Endothelial cell of umbilical vein (primary cell): ENCODE measurements around the gene HPRT1. TPM values are rescaled to one million over a fixed set of nuclear protein-coding genes. Genes with fewer than 3 reads are reported as not detected.

Experiments used
- BruUV-seq: library from RNA; stranded (reverse); fragments of 400-500 nt; replicated peaks from 2 replicates; lab custom pipeline; 2021; lab: Mats Ljungman, UMichigan
- CTCF ChIA-PET: fragments of 300-600, 350-600 bp; sonication (Branson Sonifier 250); formaldehyde crosslinking; loops from one replicate; lab custom pipeline; 2021; ENCODE audit warnings: antibody characterized with exemption, inconsistent platforms; lab: Charles Lee
- POLR2A ChIA-PET: fragments of 300-600, 350-600 bp; sonication (Branson Sonifier 250); formaldehyde crosslinking; loops from one replicate; lab custom pipeline; 2021; ENCODE audit warnings: antibody characterized with exemption, inconsistent platforms; lab: Charles Lee
- DNase-seq: peaks from one replicate; pipeline ENCODE4 v3.0.0-alpha.2; 2011; ENCODE audit warnings: low read depth, low spot score
- FAIRE-seq: peaks from 2 replicates; lab custom pipeline; 2011; peaks lifted over from hg19 to GRCh38; lab: Jason Lieb, UNC
- H2AFZ ChIP-seq: 2 replicates; pipeline ENCODE4 v1.6.0; 2012; ENCODE audit warnings: low read depth, low read length, control low read depth, inconsistent platforms
- H3K27ac ChIP-seq: 2 replicates; pipeline ENCODE4 v1.5.1; 2011; ENCODE audit warnings: low read depth, mild to moderate bottlenecking, control low read depth, low read length, moderate library complexity; ENCODE audit not compliant: insufficient read depth
- H3K27me3 ChIP-seq, 2 experiments: 2 replicates each; pipeline versions ENCODE4 v1.6.0 to v1.6.1; 2011; ENCODE audit warnings: low read length in 2 of 2, mixed read lengths in 1 of 2; ENCODE audit not compliant: control insufficient read depth in 2 of 2, insufficient read depth in 2 of 2
- H3K36me3 ChIP-seq, 2 experiments: 2 replicates in 1 of 2; 3 replicates in 1 of 2; pipeline ENCODE4 v1.5.1; 2011; ENCODE audit warnings: low read length in 2 of 2, mild to moderate bottlenecking in 1 of 2, moderate library complexity in 1 of 2; ENCODE audit not compliant: control insufficient read depth in 2 of 2, insufficient read depth in 2 of 2; ENCODE audit errors: extremely low read depth in 1 of 2
- H3K4me1 ChIP-seq: 3 replicates; pipeline ENCODE4 v1.5.1; 2011; ENCODE audit warnings: mild to moderate bottlenecking, low read length; ENCODE audit not compliant: control insufficient read depth, insufficient read depth; ENCODE audit errors: extremely low read depth
- H3K4me2 ChIP-seq: 2 replicates; pipeline ENCODE4 v1.6.1; 2011; ENCODE audit warnings: low read length, control low read depth, mixed read lengths; ENCODE audit not compliant: insufficient read depth
- H3K4me3 ChIP-seq, 3 experiments: fragments of 200-600 bp in 1 of 3; sonication (generic), shearing (Covaris generic) in 1 of 3; replicated peaks in 1 of 3; 2 replicates each; pipeline ENCODE4 v1.5.1; 2011 to 2016; ENCODE audit warnings: control low read depth in 3 of 3, low read length in 3 of 3, mild to moderate bottlenecking in 2 of 3, inconsistent platforms in 1 of 3, low read depth in 1 of 3, moderate library complexity in 1 of 3; ENCODE audit not compliant: insufficient read depth in 1 of 3
- H3K79me2 ChIP-seq: 2 replicates; pipeline ENCODE4 v1.6.0; 2012; ENCODE audit warnings: low read length, inconsistent platforms; ENCODE audit not compliant: control insufficient read depth, insufficient read depth
- H3K9ac ChIP-seq: replicated peaks from 2 replicates; pipeline ENCODE3; 2011; ENCODE audit warnings: low read length, control low read depth; ENCODE audit not compliant: insufficient read depth; ENCODE audit errors: extremely low read depth
- H3K9me1 ChIP-seq: replicated peaks from 3 replicates; pipeline ENCODE4 v1.6.0; 2011; ENCODE audit warnings: mild to moderate bottlenecking, low read length; ENCODE audit not compliant: control insufficient read depth, insufficient read depth; ENCODE audit errors: extremely low read depth
- H3K9me3 ChIP-seq: replicated peaks from 2 replicates; pipeline ENCODE4 v1.5.1; 2012; ENCODE audit warnings: low read length, inconsistent platforms; ENCODE audit not compliant: control insufficient read depth, insufficient read depth
- H4K20me1 ChIP-seq: replicated peaks from 2 replicates; pipeline ENCODE3; 2011; ENCODE audit warnings: mild to moderate bottlenecking, low read length; ENCODE audit not compliant: control insufficient read depth, insufficient read depth; ENCODE audit errors: extremely low read depth
- EZH2 ChIP-seq: IDR thresholded peaks from 2 replicates; pipeline ENCODE4 v1.6.1; 2012; ENCODE audit warnings: borderline replicate concordance, low read depth, mild to moderate bottlenecking, moderate library complexity, low read length, inconsistent platforms; ENCODE audit not compliant: severe bottlenecking
- FOS ChIP-seq: IDR thresholded peaks from 2 replicates; pipeline ENCODE4 v1.6.1; 2011; ENCODE audit warnings: mild to moderate bottlenecking, low read length, moderate library complexity, borderline replicate concordance; ENCODE audit not compliant: insufficient read depth
- GATA2 ChIP-seq: IDR thresholded peaks from 2 replicates; pipeline ENCODE4 v1.7.0; 2011; ENCODE audit warnings: low read depth, mild to moderate bottlenecking, moderate library complexity, mixed read lengths, low read length; ENCODE audit not compliant: insufficient read length, insufficient read depth
- MYC ChIP-seq: IDR thresholded peaks from one replicate; pipeline ENCODE4 v1.6.1; 2011; ENCODE audit warnings: mild to moderate bottlenecking, low read depth, low read length
- POLR2A ChIP-seq: IDR thresholded peaks from 2 replicates; pipeline ENCODE4 v1.6.1; 2012; ENCODE audit warnings: low read depth, mild to moderate bottlenecking, control low read depth, low read length
- POLR2AphosphoS5 ChIP-seq: IDR thresholded peaks from 2 replicates; pipeline ENCODE4 v1.6.1; 2012; ENCODE audit warnings: low read depth, mild to moderate bottlenecking, control low read depth, low read length, moderate library complexity; ENCODE audit not compliant: insufficient read depth
- dilution Hi-C: fragments of 300-500 bp; cut with MboI; formaldehyde crosslinking; loops from one replicate; pipeline ENCODE4 v1.15.0; 2019; ENCODE audit warnings: low sequenced_read_pairs; ENCODE audit not compliant: extremely low pct_ligation_motif_present
- intact Hi-C: fragments of 100-400 bp; cut with micrococcal nuclease; formaldehyde crosslinking; loops from one replicate; pipeline ENCODE4 v1.10.0; 2022
- polyA plus RNA-seq, 4 experiments: library from polyadenylated mRNA; depleted of rRNA in 3 of 4; stranded (reverse) in 3 of 4; unstranded in 1 of 4; fragments of >200 nt; gene quantifications; 2 replicates each; pipeline versions ENCODE4 v1.2.1 to v1.2.3, GENCODE V29; 2011 to 2012; ENCODE audit warnings: missing spikeins in 1 of 4
- total RNA-seq: library from RNA; stranded (reverse); gene quantifications from 2 replicates; pipeline ENCODE4 v1.2.3, GENCODE V29; 2021
- TF ChIP-seq, protein P1 (sequence below), 2 donors: IDR thresholded peaks; 1 replicate in 1 of 2; 2 replicates in 1 of 2; pipeline ENCODE4 v1.5.1; 2011; ENCODE audit warnings: low read length in 2 of 2, mild to moderate bottlenecking in 2 of 2, moderate library complexity in 2 of 2, control low read depth in 1 of 2, inconsistent platforms in 1 of 2, low read depth in 1 of 2; ENCODE audit not compliant: insufficient read depth in 1 of 2; ENCODE audit errors: extremely low read depth in 1 of 2
- TF ChIP-seq, protein P2 (sequence below): IDR thresholded peaks from 2 replicates; pipeline ENCODE4 v1.6.1; 2011; ENCODE audit not compliant: insufficient read depth, insufficient read length

HPRT1 gene
- total and polyA plus RNA-seq, 2 donors (not counting 3 experiments of a cell fraction or from before 2014, with no cell fraction given): 19.2 to 51.0 TPM

DNA sequence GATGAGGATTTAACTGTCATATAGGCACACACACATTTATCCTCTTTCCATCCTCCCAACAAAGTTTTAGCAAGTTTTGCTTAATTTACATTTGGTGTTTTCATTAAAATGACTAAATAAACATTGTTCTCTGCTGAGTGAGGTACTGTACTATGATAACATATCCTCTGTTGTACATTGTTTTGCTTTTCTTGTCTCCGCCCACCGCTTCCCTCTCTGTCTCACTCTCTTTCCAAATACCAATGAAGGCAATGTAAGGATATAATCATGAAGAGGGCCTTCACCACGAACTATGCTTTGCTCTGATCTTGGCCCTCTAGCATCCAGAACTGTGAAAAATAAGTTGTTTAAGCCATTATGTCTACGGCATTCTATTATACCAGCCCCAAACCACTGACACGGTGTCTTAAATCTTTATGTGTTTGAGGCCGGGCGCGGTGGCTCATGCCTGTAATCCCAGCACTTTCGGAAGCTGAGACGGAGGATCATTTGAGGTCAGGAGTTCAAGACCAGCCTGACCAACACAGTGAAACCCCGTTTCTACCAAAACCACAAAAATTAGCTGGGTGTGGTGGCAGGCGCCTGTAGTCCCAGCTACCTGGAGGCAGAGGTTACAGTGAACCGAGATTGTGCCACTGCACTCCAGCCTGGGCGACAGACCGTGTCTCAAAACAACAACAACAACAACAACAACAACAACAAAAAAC lies 65.3 kb downstream of the HPRT1 start:
- no peak overlapping the region for H3K4me3 ChIP-seq
- H3K9me3 ChIP-seq: no peaks in the 10 kb centered on the region
- H4K20me1 ChIP-seq: no peaks in the 10 kb centered on the region
- no peaks in the 10 kb centered on the region for H3K27me3 ChIP-seq
- peak; percentile 96 for FAIRE-seq
- no peaks in the 10 kb centered on the region for H3K79me2 ChIP-seq
- peak overlapping the region; percentile 3 for H3K9ac ChIP-seq
- intact Hi-C loops (loop anchor here (1.0 kb wide), 1 partner anchor 97 kb away; no protein-coding TSS in a partner anchor), dilution Hi-C loops (no loop called here)
- peak overlapping the region; percentile 64 for H2AFZ ChIP-seq
- H3K4me1 ChIP-seq: peaks cover 29% of the 10 kb centered on the region
- TF ChIP-seq FOS: no peak
- TF ChIP-seq, protein P1, sequence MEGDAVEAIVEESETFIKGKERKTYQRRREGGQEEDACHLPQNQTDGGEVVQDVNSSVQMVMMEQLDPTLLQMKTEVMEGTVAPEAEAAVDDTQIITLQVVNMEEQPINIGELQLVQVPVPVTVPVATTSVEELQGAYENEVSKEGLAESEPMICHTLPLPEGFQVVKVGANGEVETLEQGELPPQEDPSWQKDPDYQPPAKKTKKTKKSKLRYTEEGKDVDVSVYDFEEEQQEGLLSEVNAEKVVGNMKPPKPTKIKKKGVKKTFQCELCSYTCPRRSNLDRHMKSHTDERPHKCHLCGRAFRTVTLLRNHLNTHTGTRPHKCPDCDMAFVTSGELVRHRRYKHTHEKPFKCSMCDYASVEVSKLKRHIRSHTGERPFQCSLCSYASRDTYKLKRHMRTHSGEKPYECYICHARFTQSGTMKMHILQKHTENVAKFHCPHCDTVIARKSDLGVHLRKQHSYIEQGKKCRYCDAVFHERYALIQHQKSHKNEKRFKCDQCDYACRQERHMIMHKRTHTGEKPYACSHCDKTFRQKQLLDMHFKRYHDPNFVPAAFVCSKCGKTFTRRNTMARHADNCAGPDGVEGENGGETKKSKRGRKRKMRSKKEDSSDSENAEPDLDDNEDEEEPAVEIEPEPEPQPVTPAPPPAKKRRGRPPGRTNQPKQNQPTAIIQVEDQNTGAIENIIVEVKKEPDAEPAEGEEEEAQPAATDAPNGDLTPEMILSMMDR (IDR thresholded peaks at IDR 0.05; ENCODE audit: extremely low read depth in 1 of 2, insufficient read depth in 1 of 2, low read depth in 1 of 2, low read length in 2 of 2): no peak
- no peak for TF ChIP-seq POLR2AphosphoS5
- TF ChIP-seq MYC: no peak
- TF ChIP-seq GATA2: no peak
- no peak for TF ChIP-seq POLR2A
- TF ChIP-seq EZH2: no peak
- TF ChIP-seq, protein P2, sequence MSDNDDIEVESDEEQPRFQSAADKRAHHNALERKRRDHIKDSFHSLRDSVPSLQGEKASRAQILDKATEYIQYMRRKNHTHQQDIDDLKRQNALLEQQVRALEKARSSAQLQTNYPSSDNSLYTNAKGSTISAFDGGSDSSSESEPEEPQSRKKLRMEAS: no peak
- peak; percentile 78 for DNase-seq
- no peaks in the 10 kb centered on the region for H3K36me3 ChIP-seq
- H3K9me1 ChIP-seq: no peaks in the 10 kb centered on the region
- ChIA-PET CTCF (interaction anchor here (1.0 kb wide), 1 partner anchor 229 kb away, joined by 3 read pairs; no protein-coding TSS in a partner anchor), POLR2A (no interaction called here)
- BruUV-seq: no TSS peak
- no peak overlapping the region for H3K4me2 ChIP-seq
- peak overlapping the region; percentile 71 for H3K27ac ChIP-seq
